Kidney (tissue), 14 donors: ENCODE results near the gene RAET1G. TPM values are rescaled to one million over a fixed set of nuclear protein-coding genes. Genes with fewer than 3 reads are reported as not detected.
"Not testable (repeated sequence)": the region's sequence is repeated elsewhere in the genome, so short reads cannot be mapped to it uniquely, and the experiment has no call there.

Source experiments
- DNase-seq, 5 donors: peaks; one replicate each; pipeline ENCODE4 v3.0.0-alpha.2; 2013 to 2020
- FAIRE-seq: peaks from 2 replicates; lab custom pipeline; 2012; peaks lifted over from hg19 to GRCh38; lab: Jason Lieb, UNC
- H3K27ac ChIP-seq, 2 donors: one replicate each; pipeline ENCODE4 v1.7.0; 2013; ENCODE audit warnings: low read depth in 2 of 2, low read length in 2 of 2, inconsistent platforms in 1 of 2
- H3K27me3 ChIP-seq: one replicate; pipeline ENCODE4 v1.7.1; 2013; ENCODE audit warnings: low read length, inconsistent platforms; ENCODE audit not compliant: control insufficient read depth, insufficient read depth
- H3K36me3 ChIP-seq, 3 donors: one replicate each; pipeline versions ENCODE4 v1.7.0 to v1.7.1; 2013; ENCODE audit warnings: low read length in 3 of 3, control low read depth in 1 of 3, inconsistent platforms in 1 of 3; ENCODE audit not compliant: insufficient read depth in 3 of 3, control insufficient read depth in 2 of 3
- H3K4me1 ChIP-seq, 3 donors: one replicate each; pipeline versions ENCODE4 v1.7.0 to v1.7.1; 2013; ENCODE audit warnings: low read length in 3 of 3, inconsistent platforms in 1 of 3, low read depth in 1 of 3; ENCODE audit not compliant: control insufficient read depth in 2 of 3, insufficient read depth in 2 of 3
- H3K4me3 ChIP-seq, 3 donors: one replicate each; pipeline versions ENCODE4 v1.7.0 to v1.8.1; 2013; ENCODE audit warnings: low read length in 3 of 3, control low read depth in 1 of 3, inconsistent platforms in 1 of 3
- H3K9ac ChIP-seq, 3 donors: one replicate each; pipeline versions ENCODE4 v1.7.0 to v1.7.1; 2013; ENCODE audit warnings: low read length in 3 of 3, control low read depth in 1 of 3, inconsistent platforms in 1 of 3
- H3K9me3 ChIP-seq, 3 donors: one replicate each; pipeline versions ENCODE4 v1.7.0 to v1.7.1; 2013; ENCODE audit warnings: low read length in 3 of 3, control low read depth in 1 of 3, inconsistent platforms in 1 of 3; ENCODE audit not compliant: control insufficient read depth in 2 of 3, insufficient read depth in 1 of 3
- intact Hi-C: fragments of 100-400 bp; cut with DNase I; formaldehyde crosslinking; loops from one replicate; pipeline ENCODE4 v1.11.1; 2022
- polyA plus RNA-seq: library from polyadenylated mRNA; stranded (reverse); fragments of 350-450 nt; fragmentation: Illumina TruSeq; extraction: RNeasy Lipid Tissue Mini Kit (QIAGEN cat#74804); gene quantifications from one replicate; pipeline ENCODE4 v1.2.3, GENCODE V29; 2014; ENCODE audit warnings: low read depth, low replicate concordance; ENCODE audit not compliant: insufficient read depth
- total RNA-seq: library from RNA; stranded (reverse); fragmentation: NEBNext Ultra II Directional; extraction: Animal tissue kit (Norgen Biotek cat#: 25700); gene quantifications from one replicate; pipeline ENCODE4 v1.2.1, GENCODE V29; 2021
- TF ChIP-seq, protein P1 (sequence below): IDR thresholded peaks from 3 replicates; pipeline ENCODE4 v1.5.1; 2012; ENCODE audit warnings: mild to moderate bottlenecking, moderate library complexity, borderline replicate concordance; ENCODE audit not compliant: insufficient read depth; ENCODE audit errors: extremely low read depth
- donor health status: control.
- donor health status: control.
- donor health status: control.
- donor health status: control.
- donor health status: control.
- donor health status: DM: yes; HTN: yes; CAD: no.
- donor health status: Normal renal cell carcinoma (clear cell type).

RAET1G gene
- total and polyA plus RNA-seq, 2 donors from 2014 or later, result 0.41 to 1.3 TPM

DNA sequence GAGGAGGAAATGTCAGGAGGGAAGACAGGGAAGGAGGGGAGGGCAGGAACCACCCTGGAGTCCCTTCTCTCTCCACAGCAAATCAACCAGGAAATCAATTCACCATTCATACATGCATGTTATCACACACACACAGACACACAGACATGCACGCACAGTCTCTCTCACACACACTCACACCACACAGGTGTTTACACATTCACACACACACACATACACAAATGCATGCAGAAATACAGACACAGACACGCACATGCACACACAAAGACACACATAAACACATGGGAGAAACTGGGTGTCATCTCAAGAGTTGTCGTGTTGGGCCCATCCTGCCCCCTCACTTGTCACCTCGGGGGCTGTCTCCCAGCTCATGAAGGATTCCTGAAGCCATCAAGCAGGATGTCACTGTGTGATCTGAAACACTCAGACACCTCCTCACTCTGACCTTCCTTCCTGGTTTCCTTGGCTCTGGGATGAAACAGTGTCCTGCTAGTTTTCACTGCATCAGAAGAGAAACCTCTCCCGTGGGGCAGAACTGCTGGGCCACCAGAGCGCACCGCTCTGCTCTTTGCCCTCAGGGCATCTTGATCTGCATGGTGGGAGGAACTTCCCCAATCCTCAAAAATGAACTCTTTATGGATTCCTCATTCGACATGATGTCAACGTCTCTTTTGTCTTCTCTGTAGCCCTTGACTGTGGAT lies 9.2 kb downstream of the RAET1G start:
- Histone ChIP-seq H3K9ac (no peak overlapping the region), H3K27ac (no peak overlapping the region), H3K4me3 (no peak overlapping the region), H3K27me3 (no peaks in the 10 kb centered on the region), H3K36me3 (no peaks in the 10 kb centered on the region), H3K4me1 (no peaks in the 10 kb centered on the region), H3K9me3 (no peaks in the 10 kb centered on the region)
- peak in 1 of 5 donors; percentile 12 for DNase-seq
- intact Hi-C loops, result no loop called here
- TF ChIP-seq, protein P1, sequence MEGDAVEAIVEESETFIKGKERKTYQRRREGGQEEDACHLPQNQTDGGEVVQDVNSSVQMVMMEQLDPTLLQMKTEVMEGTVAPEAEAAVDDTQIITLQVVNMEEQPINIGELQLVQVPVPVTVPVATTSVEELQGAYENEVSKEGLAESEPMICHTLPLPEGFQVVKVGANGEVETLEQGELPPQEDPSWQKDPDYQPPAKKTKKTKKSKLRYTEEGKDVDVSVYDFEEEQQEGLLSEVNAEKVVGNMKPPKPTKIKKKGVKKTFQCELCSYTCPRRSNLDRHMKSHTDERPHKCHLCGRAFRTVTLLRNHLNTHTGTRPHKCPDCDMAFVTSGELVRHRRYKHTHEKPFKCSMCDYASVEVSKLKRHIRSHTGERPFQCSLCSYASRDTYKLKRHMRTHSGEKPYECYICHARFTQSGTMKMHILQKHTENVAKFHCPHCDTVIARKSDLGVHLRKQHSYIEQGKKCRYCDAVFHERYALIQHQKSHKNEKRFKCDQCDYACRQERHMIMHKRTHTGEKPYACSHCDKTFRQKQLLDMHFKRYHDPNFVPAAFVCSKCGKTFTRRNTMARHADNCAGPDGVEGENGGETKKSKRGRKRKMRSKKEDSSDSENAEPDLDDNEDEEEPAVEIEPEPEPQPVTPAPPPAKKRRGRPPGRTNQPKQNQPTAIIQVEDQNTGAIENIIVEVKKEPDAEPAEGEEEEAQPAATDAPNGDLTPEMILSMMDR, result no peak
- no peak for FAIRE-seq

DNA sequence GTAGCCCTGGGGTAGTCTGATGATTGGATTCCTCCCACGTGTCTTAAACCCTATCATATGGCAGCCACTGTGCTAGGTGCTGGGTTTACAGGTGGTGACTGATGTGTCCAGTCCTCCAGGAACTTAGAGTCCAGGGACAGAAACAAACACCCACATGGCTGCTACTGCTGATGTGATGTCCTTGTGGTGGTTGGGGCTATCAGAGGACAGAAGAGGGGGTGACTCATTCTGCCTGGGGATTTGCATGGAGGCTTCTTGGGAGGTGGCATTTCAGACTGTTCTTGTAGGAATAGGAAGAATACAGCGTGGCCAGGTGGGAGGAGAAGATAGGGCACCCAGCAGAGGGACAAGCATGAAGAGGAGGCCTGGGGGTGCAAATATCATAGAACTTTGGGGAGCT lies 9.8 kb downstream of the RAET1G start:
- TF ChIP-seq, protein P1, result no peak
- no peak for FAIRE-seq
- intact Hi-C loops, result no loop called here

DNA sequence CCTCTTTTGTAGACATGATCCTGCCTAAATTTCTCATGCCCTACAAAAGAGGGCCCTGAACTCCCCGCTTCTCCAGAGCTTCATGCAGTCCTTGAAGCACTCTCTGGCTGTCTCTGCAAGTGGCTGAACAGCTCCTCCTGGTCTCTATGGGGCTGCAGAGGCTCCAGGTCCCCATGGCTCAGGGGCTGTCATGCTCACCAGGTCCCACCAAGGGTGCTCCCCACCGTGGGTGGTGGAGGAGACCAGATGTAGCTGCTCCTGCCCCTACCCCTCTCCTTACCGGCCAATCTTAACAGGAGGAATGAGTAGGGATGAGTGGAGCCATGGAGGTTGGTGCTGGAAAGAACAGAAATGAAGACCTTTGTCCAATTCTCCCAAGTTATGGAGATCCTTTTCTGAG lies 10.2 kb downstream of the RAET1G start:
- H3K9me3 ChIP-seq, H3K4me3 ChIP-seq, H3K27ac ChIP-seq, H3K27me3 ChIP-seq, FAIRE-seq, intact Hi-C loops, H3K36me3 ChIP-seq, H3K9ac ChIP-seq, H3K4me1 ChIP-seq: not testable (repeated sequence)
- peak in 1 of 5 donors; percentile 43 for DNase-seq

More for the DNA sequence above, 9.8 kb downstream of the RAET1G start:
- H3K4me1 ChIP-seq, result no peaks in the 10 kb centered on the region
- no peak overlapping the region for H3K9ac ChIP-seq
- H3K27ac ChIP-seq, result no peak overlapping the region
- no peak overlapping the region for H3K4me3 ChIP-seq
- peaks cover 0 to 4% (median 0%) of the 10 kb centered on the region in 3 donors for H3K9me3 ChIP-seq
- H3K36me3 ChIP-seq, result no peaks in the 10 kb centered on the region
- no peak for DNase-seq
- H3K27me3 ChIP-seq, result no peaks in the 10 kb centered on the region

DNA sequence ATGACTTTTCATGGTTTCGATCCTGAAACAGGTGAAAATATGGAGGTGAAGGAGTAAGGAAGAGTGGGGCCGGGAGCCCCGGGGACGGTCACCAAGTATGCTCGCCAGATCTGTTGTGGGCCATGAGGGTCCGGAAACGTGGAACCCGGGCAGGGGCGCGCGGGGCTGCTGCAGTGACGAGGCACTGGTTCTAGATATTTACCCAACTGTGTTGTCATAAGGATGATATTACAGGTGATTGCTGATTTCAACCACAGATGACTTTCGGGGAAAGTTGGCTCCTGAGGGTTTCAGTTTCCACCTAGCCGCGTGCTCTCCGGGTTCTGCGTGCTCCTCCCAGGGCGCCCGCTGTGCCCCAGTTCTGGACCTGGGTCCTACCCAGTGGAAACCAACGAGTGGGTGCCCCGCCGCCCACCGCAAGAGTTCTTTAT lies 12.2 kb downstream of the RAET1G start:
- no peak for FAIRE-seq
- Histone ChIP-seq H3K27ac (no peak overlapping the region), H3K4me3 (no peak overlapping the region), H3K9me3 (peaks cover 0 to 4% (median 0%) of the 10 kb centered on the region in 3 donors), H3K9ac (no peak overlapping the region), H3K27me3 (no peaks in the 10 kb centered on the region), H3K36me3 (no peaks in the 10 kb centered on the region), H3K4me1 (peaks cover 0 to 4% (median 0%) of the 10 kb centered on the region in 3 donors)
- DNase-seq, result peak in 1 of 5 donors; percentile 46
- intact Hi-C loops, result no loop called here
- TF ChIP-seq, protein P1, result no peak
